ELF-1 (cell line): ENCODE results near the gene RAB3GAP2.
"Not testable (repeated sequence)": the region's sequence is repeated elsewhere in the genome, so short reads cannot be mapped to it uniquely, and the experiment has no call there.

Experiments used
- DNase-seq: peaks from one replicate; pipeline ENCODE4 v3.0.0-alpha.2; 2016; ENCODE audit warnings: low read depth, low spot score

RAB3GAP2 gene

GRCh38 chr1:220149742-220150141 lies 122.5 kb downstream of the RAB3GAP2 start:
- no peak for DNase-seq

DNA sequence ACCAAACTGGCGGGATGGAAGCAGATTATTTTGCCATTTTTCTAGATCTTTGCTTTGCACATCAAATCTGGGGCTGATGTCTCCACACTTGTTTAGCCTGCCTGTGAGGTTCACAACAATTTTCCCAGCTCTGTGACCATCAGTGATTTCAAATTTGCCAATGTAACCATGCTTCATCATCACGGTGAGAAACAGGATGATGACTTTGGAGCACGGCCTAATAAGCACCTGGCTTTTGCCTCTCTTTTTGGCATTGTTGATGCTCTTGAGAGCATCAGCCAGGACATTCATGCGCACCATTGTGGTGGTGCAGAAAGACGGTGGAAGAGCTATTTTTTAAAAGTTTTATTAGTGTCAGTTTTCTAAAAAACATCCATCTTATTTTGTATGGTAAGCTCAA lies 128.2 kb downstream of the RAB3GAP2 start:
- no peak for DNase-seq

DNA sequence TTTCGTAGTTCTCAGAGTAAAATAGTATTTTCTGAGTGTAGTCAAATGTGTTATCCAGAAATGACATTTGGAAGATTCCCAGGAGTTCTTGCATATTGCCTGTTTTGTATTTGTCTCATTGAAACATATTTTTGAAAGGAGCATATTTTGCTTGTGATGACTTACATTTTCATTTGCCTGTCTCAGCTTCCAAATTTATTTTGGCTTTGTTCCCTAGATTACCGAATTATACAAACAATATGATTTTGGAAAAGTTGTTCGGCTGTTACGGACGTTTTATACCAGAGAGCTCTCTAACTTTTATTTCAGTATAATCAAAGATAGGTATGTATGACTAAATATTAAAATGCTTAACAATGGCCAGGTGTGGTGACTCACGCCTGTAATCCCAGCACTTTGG lies 132.3 kb downstream of the RAB3GAP2 start:
- no peak for DNase-seq

- no peak for DNase-seq
These were observed 135.1 kb downstream of the RAB3GAP2 start for GRCh38 chr1:220137019-220137786.

- DNase-seq = no peak
These were observed 136.5 kb downstream of the RAB3GAP2 start for GRCh38 chr1:220135755-220136154.

- DNase-seq = no peak
These were observed 142.6 kb downstream of the RAB3GAP2 start for GRCh38 chr1:220129479-220130210.

GRCh38 chr1:220127076-220127475 lies 145.2 kb downstream of the RAB3GAP2 start:
- DNase-seq = no peak

- no peak for DNase-seq
These were observed 147.7 kb downstream of the RAB3GAP2 start for GRCh38 chr1:220124542-220124941.

DNA sequence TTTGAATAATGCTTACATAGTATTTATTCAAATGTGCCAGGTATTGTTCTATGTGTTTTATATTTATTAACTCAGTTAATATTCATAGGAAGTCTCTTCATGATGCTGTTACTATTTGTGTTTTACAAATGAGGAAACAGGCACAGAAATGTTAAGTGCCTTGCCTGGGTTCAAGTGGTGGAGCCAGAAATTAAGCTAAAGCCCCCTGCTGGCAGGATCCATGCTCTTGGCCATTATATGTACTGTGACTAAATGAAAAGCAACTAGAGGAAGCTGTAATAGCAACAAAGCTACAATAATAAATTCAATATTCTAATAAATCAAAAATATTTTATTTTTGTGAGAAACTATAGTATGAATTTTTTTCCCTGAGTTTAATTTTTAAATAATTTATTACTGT lies 148.4 kb downstream of the RAB3GAP2 start:
- no peak for DNase-seq

GRCh38 chr1:220123066-220123465 lies 149.2 kb downstream of the RAB3GAP2 start:
- DNase-seq = no peak

DNA sequence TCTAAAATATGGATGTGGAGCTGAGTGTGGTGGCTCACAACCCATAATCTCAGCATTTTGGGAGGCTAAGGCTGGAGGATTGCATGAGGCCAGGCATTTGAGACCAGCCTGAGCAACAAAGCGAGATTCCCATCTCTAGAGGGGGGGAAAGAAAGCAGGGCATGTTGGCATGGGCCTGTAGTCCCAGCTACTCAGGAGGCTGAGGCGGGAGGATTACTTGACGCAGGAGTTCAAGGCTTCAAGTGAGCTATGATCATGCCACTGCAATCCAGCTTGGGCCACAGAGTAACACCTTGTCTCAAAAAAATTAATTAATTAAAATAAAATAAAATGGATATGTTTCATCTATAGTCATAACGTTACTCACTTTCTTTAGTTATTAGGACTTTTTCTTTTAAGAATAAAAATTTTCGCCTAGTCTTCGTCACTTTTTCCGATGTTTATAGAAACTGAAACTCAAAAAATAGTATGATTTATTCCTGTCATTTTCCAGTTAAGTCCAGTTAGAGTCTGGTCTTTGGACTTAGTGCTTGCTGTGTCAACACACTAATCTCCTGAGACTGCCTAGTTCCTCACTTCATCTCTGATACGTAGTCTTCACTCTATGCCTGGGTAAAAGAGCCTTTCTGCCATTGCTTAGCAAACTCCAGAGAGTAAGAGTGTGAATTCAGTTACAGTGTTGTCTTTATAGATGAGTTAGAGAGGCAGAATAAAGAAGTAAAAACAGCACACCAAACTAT lies 150.3 kb downstream of the RAB3GAP2 start:
- DNase-seq = no peak

DNA sequence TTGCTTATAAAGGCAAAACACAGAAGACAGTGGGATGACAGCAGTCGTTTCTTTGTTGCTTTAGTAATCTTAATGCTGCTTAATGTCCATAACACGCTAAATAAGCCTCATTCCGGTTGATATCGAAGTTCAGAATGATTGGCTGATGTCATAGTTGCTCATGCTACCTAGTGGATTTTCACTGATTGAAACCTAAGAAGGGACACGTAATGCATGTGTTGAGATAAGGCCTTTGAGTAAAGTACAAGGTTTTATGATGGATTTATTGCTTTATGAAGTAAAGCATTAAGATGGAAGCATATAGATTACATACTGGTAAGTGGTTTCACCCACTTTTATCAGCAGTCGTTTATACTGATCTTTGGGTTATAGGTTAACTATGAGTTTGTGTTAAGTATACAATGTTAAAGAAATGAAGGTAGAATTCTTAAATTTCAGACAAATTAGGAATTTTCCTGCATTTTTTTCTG lies 153.2 kb downstream of the RAB3GAP2 start:
- DNase-seq = no peak

GRCh38 chr1:220113136-220113695 lies 159.0 kb downstream of the RAB3GAP2 start:
- no peak for DNase-seq

DNA sequence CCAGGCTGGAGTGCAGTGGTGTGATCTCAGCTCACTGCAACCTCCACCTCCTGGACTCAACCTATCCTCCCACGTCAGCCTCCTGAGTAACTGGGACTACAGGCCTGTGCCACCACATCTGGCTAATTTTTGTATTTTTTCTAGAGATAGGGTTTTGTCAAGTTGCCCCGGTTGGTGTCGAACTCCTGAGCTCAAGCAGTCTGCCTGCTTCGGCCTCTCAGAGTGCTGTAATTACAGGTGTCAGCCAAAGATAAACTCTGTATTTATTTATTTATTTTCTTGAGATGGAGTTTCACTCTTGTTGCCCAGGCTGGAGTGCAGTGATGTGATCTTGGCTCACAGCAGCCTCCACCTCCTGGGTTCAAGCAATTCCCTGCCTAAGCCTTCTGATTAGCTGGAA lies 159.7 kb downstream of the RAB3GAP2 start:
- DNase-seq = not testable (repeated sequence)

DNA sequence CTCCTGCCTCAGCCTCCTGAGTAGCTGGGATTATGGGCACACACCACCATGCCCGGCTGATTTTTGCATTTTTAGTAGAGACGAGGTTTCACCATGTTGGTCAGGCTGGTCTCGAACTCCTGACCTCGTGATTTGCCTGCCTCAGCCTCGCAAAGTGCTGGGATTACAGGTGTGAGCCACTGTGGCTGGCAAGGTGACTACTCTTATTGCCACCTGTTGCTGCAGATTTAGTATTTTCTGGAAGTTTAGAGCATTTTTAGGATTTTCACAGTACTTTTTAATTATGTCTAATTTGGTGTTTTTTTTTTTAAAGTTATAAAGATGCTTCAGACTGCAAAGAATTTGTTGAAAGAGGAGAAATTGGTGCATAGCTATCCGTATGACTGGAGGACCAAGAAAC lies 161.8 kb downstream of the RAB3GAP2 start:
- not testable (repeated sequence) for DNase-seq

DNA sequence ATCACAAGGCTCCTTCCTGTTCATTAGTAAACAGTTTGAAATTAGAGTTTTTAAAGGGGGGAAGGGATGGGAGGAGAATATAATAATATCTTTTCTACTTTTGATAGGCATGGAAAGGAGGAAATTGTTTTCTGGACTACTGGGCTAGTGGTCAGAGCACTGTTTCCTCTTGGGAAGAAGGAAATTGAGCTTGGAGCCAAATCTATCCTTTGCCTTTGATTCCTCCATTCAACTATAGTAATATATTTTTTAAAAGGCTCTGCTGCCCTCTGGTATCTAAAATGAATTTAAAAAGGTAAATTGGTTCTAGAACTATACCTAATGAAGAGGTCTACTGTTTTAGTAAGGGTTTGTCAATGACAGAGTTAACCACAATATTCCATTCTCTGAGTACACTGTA lies 172.4 kb downstream of the RAB3GAP2 start:
- no peak for DNase-seq
